ENCODE data around the gene E2F8.

Gene E2F8

DNA sequence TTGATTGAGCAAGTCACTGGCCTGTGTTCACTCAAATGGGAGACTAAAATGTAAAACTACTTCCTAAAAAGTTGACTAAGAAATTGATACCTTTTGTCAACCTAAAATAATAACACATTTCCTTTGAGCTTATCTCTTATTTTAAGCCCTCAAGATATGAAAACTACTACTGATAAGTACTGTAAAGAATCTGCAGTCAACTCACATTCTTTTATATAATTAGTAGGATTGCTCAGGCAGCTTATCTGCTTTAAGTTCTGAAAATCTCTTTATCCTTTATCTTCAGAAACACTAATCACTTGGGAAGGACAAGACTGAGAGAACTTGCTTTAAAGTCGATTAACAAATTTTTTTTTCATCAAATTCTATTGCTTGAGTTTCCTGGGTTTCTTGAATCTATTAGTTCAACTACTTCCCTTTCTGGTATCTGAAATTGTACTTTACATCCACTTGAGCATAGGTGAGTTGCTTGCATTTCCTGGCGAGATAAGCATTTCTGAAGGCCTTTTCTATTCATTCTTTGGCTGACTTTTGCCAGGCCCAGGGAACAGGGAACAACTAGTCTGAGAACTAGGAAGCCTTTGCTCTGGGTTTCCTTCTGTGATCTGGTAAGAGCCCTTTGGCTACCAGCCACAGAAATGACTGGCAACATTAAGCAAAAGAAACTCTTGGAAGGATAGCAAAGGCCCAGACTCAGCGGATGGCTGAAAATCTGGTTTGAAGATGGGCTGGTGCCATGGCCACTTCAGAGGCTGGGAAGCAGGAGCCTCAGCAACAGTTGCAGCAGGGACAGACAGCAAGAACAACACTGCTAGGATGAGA is 19.6 kb downstream of the E2F8 start:
- no peak for DNase-seq (ENCODE audit: low read depth)

GRCh38 chr11:19218786-19219460 is 21.8 kb downstream of the E2F8 start:
- DNase-seq (ENCODE audit: low read depth): no peak

GRCh38 chr11:19218216-19218615 is 22.5 kb downstream of the E2F8 start:
- no peak for DNase-seq (ENCODE audit: low read depth)

- DNase-seq (ENCODE audit: low read depth): no peak
Observed at GRCh38 chr11:19216709-19217374, 23.9 kb downstream of the E2F8 start.

DNA sequence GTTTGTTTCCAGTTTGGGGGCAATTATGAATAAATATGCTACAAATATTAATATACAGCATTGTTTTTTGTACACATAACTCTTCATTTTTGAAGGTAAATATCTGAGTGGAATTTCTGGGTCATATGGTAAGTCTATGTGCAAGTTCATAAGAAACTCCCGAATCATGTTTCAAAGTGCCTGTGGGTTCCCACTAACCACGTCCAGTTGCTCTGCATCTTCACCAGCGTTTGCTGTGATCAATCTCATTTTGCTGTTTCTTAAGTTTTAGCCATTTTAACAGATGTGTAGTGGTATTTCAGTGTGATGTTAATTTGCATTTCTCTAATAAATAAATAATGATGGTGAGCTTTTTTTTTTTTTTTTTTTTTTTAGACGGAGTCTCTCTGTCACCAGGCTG is 24.7 kb downstream of the E2F8 start:
- DNase-seq (ENCODE audit: low read depth): no peak

DNA sequence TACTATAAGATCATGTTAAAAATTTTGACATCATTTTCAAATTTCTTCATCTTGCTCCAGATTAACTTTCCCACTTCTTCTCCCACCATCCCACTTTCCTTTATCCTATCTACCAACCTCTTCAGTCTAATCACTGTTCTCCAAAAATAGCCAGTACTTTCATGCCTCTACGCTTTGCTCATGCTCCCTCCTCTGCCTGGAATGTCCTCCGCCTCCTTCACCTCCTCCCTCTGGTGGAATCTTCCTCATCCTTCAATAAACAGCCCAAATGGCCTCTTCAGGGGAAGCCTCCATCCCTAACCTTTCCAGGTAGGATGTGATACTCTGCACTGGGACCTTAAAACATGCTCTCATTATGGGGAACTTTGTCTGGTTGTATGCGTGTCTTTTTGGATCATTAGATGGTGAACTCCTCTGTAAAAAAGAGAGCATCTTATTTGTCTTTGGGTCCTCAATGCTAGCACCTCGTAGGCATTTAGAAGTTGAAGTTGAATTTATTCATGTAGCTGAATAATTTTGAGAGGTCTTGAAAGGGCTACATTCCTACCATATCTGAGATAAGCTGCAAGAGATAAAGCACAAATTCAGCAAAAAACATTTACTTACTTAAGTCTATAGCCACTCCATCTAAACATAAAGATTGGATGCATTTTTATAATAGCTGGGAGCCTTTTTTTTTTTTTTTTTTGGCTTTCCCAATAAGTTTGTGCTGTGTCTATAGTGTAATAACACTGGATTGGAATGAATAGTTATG is 31.0 kb downstream of the E2F8 start:
- no peak for DNase-seq (ENCODE audit: low read depth)

GRCh38 chr11:19208959-19209546 is 31.7 kb downstream of the E2F8 start:
- DNase-seq (ENCODE audit: low read depth): no peak

- no peak for DNase-seq (ENCODE audit: low read depth)
Observed at GRCh38 chr11:19208181-19208580, 32.6 kb downstream of the E2F8 start.

DNA sequence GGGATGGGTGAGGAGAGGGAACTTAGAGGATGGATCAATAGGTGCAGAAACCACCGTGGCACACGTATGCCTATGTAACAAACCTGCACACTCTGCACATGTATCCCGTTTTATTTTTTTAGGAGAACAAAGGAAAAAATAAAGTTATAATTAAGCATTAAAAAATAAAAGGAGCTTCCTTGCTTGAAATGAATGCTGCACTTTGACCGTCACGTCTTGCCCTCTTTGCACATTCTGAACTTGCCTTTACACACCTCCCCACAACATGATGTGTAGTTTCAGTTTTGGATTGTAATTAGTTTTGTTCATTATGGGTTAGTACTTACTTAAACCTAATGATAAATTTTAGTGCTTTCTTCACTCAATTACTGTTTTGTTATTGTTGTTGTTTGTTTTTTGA is 35.9 kb downstream of the E2F8 start:
- no peak for DNase-seq (ENCODE audit: low read depth)

- no peak for DNase-seq (ENCODE audit: low read depth)
Observed at GRCh38 chr11:19201737-19202605, 38.8 kb downstream of the E2F8 start, which contains the start of gene CSRP3. TSS of gene CSRP3 (minus strand) at chr11:19201983. CDS start at chr11:19192448, 9,535 bp downstream.

DNA sequence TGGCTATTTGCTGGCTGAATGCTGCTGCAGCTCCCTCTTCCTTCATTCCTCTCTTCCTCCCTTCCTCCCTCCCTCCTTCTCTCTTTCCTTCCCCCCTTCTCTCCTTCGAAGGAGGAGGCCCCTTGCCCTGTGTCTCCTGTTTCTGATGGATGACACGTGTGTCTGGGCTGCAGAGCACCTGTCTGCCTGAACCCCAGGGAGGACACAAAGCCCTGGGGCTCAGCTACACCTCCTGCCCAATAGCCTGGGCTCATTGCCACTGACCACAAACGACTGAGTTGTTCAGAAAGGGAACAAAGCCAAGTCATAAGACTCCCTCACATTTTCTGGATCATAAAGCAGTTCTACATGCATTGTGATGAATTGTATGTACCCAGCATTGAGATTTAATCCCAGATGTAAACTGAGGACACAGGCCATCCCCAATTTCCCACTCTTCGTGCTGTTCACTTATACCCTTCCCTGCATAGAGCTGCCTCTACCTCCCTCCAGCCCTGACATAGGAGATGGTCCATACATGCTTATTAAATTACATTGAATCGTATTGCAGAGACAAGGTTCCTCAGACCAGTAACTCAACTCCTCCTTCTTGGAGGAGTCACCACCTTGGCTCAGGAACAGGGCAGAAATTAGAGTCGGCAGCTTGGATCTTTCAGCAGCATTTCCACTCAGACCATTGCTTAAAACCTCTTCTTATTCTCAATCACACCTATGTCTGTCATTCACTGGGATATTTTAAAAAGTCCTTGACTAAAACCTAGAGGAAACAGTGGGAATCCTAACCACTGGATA is 40.1 kb downstream of the E2F8 start:
- DNase-seq (ENCODE audit: low read depth): no peak

DNA sequence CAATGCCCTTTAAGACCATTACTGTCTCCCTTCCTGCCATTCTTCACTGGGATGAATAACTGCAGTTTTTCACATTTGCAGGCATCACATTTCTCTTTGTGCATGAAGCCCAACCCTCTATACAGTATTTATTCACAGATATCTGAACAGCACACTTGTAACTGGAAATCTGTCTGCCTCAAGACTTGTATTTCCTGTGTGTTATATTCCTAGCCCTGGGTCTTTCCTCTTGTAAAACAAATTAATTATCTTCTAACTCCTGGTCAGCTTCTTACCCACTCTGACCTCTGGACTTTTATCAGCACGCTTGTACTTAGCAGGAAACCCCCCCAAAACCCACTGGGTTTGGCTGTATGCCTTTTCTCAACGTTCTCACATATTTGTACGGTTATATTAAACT is 41.0 kb downstream of the E2F8 start:
- no peak for DNase-seq (ENCODE audit: low read depth)

GRCh38 chr11:19199048-19199447 is 41.7 kb downstream of the E2F8 start:
- no peak for DNase-seq (ENCODE audit: low read depth)

DNA sequence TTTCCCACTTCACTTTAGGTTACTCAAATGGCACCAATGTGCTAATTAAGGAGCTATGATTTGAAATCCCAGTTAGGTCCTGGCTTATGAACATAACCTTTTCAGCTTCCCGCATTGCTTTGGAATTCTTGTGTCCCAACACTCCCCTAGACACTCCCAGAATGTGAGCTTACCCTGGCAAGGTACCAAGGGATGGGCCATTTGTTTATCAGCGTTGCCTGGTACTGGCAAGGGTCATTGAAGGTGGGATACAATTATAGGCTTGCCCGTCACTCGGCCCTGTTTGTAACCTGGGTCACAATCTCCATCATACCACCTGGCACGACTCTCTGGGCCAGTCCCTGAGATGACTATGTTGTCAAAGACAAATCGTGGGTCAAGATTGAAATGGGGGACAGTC is 44.3 kb downstream of the E2F8 start:
- DNase-seq (ENCODE audit: low read depth): no peak

GRCh38 chr11:19194620-19195308 is 46.0 kb downstream of the E2F8 start:
- no peak for DNase-seq (ENCODE audit: low read depth)

DNA sequence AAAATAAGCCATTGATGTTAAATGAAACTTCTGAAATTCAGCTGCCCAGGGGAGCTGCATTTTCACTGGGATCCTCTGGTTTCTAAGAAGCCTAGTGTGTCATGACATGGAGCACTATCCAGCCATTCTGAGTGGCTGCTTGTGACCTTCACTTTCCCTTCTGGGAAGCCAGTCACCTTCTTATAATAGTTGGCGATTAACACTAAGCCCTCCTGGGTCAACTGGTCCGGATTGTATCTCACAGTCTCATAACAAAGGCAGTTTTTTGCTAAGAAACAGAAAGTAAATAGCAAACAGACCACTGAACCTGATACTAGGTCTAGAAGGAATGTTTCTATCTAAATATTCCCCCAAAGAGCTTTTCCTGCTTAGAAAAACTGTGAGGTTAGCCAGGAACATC is 46.8 kb downstream of the E2F8 start:
- no peak for DNase-seq (ENCODE audit: low read depth)

GRCh38 chr11:19191530-19192169 is 49.1 kb downstream of the E2F8 start:
- no peak for DNase-seq (ENCODE audit: low read depth)

DNA sequence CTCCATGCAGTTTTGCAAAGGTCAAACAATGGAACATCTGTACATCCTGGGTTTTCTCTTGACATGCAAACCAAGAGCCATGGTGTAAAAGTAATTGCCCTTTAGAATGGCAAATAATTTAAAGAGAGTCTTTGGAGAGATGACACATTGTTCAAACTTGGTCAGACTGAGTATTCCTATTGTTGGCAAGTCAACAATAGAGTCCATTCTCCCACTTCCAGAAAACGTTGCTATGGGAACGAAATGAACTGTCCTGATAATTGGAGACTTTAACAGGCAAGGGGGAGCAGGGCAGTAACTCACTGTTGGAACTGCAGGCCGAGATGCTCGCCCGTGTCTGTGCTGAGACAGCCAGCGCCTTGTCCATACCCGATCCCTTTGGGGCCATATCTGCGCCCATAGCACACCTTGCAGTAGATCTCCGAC is 52.9 kb downstream of the E2F8 start:
- DNase-seq (ENCODE audit: low read depth): no peak
